Measurements from ENCODE around the gene STK39. TPM values are rescaled to one million over a fixed set of nuclear protein-coding genes. Genes with fewer than 3 reads are reported as not detected.

Gene STK39
- total and polyA plus RNA-seq, 9 donors = 15.2 to 23.2 (median 18.5) TPM

- no peaks in the 10 kb centered on the region for H3K36me3 ChIP-seq (ENCODE audit: control insufficient read depth, insufficient read depth, low read length)
- H3K27ac ChIP-seq (ENCODE audit: low read length) = no peak overlapping the region
- 71% methylated on average over 1 of the region's 1 CpG for WGBS (ENCODE audit: insufficient coverage)
These were observed 330.6 kb downstream of the STK39 start for GRCh38 chr2:167916756-167917155.

GRCh38 chr2:167914969-167915368 lies 332.4 kb downstream of the STK39 start:
- DNase-seq = no peak
- Histone ChIP-seq H3K4me3 (ENCODE audit: low read length) (no peak overlapping the region), H3K27ac (ENCODE audit: low read length) (no peak overlapping the region), H3K9me3 (replicated peaks; ENCODE audit: control insufficient read depth, low read depth, low read length) (no peaks in the 10 kb centered on the region), H3K36me3 (ENCODE audit: control insufficient read depth, insufficient read depth, low read length) (no peaks in the 10 kb centered on the region), H3K27me3 (ENCODE audit: control insufficient read depth, insufficient read depth, low read length) (no peaks in the 10 kb centered on the region), H3K4me1 (ENCODE audit: control insufficient read depth, insufficient read depth, low read length) (no peaks in the 10 kb centered on the region)
- 79% methylated on average over 2 of the region's 3 CpGs for WGBS (ENCODE audit: insufficient coverage)

More at GRCh38 chr2:167916756-167917155, 330.6 kb downstream of the STK39 start:
- Histone ChIP-seq H3K27me3 (ENCODE audit: control insufficient read depth, insufficient read depth, low read length) (no peaks in the 10 kb centered on the region), H3K9me3 (replicated peaks; ENCODE audit: control insufficient read depth, low read depth, low read length) (no peaks in the 10 kb centered on the region), H3K4me1 (ENCODE audit: control insufficient read depth, insufficient read depth, low read length) (no peaks in the 10 kb centered on the region), H3K4me3 (ENCODE audit: low read length) (no peak overlapping the region)
- no peak for DNase-seq

GRCh38 chr2:167908786-167909185 lies 338.6 kb downstream of the STK39 start:
- no peak overlapping the region for H3K4me3 ChIP-seq (ENCODE audit: low read length)
- H3K27me3 ChIP-seq (ENCODE audit: control insufficient read depth, insufficient read depth, low read length) = no peaks in the 10 kb centered on the region
- no peak overlapping the region for H3K27ac ChIP-seq (ENCODE audit: low read length)
- H3K9me3 ChIP-seq (replicated peaks; ENCODE audit: control insufficient read depth, low read depth, low read length) = no peaks in the 10 kb centered on the region
- no peaks in the 10 kb centered on the region for H3K36me3 ChIP-seq (ENCODE audit: control insufficient read depth, insufficient read depth, low read length)
- DNase-seq = no peak
- 80% methylated on average over 6 of the region's 6 CpGs for WGBS (ENCODE audit: insufficient coverage)
- H3K4me1 ChIP-seq (ENCODE audit: control insufficient read depth, insufficient read depth, low read length) = no peaks in the 10 kb centered on the region

GRCh38 chr2:167905668-167906067 lies 341.7 kb downstream of the STK39 start:
- Histone ChIP-seq H3K27me3 (ENCODE audit: control insufficient read depth, insufficient read depth, low read length) (no peaks in the 10 kb centered on the region), H3K27ac (ENCODE audit: low read length) (no peak overlapping the region), H3K9me3 (replicated peaks; ENCODE audit: control insufficient read depth, low read depth, low read length) (no peaks in the 10 kb centered on the region), H3K36me3 (ENCODE audit: control insufficient read depth, insufficient read depth, low read length) (no peaks in the 10 kb centered on the region), H3K4me1 (ENCODE audit: control insufficient read depth, insufficient read depth, low read length) (no peaks in the 10 kb centered on the region), H3K4me3 (ENCODE audit: low read length) (no peak overlapping the region)
- DNase-seq = no peak
- 91% methylated on average over 9 of the region's 14 CpGs for WGBS (ENCODE audit: insufficient coverage)

Other genes with a start within 250 kb of the STK39 start
- 37.3 TPM for gene CERS6, start 208.7 kb upstream of the STK39 start, total RNA-seq
- gene CERS6, start 208.7 kb upstream of the STK39 start, polyA plus RNA-seq (ENCODE audit: insufficient read depth in 1 of 8, insufficient read length in 8 of 8, low replicate concordance in 1 of 8) = 10 to 100 TPM; 21.2 to 54.4 (median 39.5) TPM